Cerebellar cortex (tissue), 1 donor: Measurements from ENCODE around the gene DRICH1.
A peak's percentile ranks its signal among the peaks of the same experiment; 100 is the strongest.
"Not testable (repeated sequence)": the region's sequence is repeated elsewhere in the genome, so short reads cannot be mapped to it uniquely, and the experiment has no call there.

ENCODE experiments used
- DNase-seq: peaks from one replicate; pipeline ENCODE4 v3.0.0-alpha.2; 2015; ENCODE audit warnings: low spot score

The DRICH1 gene

DNA sequence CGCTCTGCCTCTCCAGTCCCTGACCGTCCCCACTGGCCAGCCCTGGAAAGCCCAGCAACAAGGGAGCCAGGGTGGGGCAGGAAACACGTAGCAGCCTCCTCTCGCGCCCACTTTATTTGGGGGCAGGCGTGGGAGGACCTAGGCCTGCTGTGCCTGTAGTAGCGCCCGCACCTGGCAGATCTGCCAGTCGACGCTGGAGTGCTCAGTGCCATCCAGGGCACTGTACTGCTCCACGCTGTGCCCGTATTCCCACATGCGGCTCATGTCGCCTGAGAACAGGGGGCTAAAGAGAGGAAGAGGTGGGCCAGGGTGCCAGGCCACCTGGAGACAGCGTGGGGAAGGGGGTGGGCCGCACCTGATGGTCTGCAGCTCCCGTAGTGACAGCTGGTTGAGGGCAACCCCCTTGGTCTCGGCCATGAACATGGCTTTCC is 17.0 kb upstream of the DRICH1 start:
- no peak for DNase-seq

DNA sequence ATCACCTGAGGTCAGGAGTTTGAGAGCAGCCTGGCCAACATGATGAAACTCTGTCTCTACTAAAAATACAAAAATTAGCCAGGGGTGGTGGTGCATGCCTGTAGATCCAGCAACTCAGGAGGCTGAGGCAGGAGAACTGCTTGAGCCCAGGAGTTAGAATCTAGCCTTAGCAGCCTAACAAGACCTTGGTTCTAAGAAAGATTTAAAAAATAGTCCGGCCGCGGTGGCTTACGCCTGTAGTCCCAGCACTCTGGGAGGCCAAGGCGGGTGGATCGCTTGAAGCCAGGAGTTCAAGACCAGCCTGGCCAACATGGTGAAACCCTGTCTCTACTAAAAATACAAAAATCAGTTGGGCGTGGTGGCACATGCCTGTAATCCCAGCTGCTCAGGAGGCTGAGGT is 14.4 kb upstream of the DRICH1 start:
- DNase-seq = not testable (repeated sequence)

DNA sequence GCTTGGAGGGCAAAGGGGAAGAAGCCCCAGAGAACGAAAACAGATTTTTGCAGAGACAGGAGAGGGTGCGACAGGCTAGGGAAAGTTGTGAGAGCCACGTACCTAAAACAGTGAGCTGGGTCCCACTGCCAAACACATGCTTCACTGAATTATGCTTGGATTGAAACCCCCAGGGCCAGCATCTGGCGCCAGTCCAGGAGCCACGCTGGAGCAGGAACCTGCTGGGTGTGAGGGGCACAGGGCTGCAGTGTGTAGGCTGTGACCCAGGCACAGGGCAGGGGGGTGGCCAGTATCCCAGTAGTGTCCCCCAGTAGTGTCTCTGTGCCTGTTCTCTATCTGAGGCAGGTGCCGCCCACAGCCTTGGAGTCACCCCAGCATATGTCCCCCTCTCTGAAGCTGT is 8.1 kb upstream of the DRICH1 start:
- not testable (repeated sequence) for DNase-seq

DNA sequence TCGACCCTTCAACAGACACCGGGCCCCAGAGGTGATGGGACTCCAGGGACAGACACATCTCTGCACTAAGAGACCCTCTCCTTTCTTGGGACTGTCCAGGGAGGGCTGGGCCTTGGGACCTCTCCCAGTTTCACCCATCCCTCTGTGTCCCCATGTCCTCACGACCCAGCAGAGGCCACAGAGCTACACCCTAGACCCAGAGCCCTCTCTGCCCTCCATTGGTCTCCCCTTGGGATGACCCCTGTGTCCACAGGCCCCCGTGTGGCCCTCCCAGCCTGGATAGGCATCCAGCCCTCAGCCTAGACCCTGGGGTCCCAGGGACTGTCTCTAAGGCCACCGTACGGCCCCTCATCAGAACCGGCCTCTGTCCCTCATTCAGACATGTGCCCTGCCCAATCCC is 7.5 kb upstream of the DRICH1 start:
- no peak for DNase-seq

DNA sequence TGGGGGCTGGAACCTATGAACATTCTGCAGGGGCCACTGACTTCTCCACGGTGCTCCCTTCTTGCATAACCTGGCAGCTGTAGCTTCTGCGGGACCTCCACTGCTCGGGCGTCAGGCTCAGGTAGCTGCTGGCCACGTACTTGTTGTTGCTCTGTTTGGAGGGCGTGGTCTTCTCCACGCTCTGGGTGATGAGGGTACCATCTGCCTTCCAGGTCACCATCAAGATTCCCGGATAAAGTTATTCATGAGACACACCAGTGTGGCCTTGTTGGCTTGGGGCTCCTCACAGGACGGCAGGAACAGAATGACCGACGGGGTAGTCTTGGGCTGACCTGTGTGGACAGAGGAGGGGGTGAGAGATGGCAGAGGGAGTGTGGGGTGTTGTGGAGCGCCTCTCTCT is 6.5 kb upstream of the DRICH1 start:
- DNase-seq = no peak

DNA sequence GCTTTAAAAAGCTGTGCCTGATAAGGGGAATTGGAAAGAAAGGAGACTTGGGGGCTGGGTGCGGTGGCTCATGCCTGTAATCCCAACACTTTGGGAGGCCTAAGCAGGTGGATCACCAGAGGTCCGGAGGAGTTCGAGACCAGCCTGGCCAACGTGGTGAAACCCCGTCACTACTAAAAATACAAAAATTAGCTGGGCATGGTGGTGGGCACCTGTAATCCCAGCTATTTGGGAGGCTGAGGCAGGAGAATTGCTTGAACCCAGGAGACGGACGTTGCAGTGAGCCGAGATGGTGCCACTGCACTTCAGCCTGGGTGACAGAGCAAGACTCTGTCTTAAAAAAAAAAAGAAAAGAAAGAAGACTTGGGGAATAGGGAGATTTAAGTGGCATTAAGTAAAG is 3.2 kb upstream of the DRICH1 start:
- DNase-seq = not testable (repeated sequence)

DNA sequence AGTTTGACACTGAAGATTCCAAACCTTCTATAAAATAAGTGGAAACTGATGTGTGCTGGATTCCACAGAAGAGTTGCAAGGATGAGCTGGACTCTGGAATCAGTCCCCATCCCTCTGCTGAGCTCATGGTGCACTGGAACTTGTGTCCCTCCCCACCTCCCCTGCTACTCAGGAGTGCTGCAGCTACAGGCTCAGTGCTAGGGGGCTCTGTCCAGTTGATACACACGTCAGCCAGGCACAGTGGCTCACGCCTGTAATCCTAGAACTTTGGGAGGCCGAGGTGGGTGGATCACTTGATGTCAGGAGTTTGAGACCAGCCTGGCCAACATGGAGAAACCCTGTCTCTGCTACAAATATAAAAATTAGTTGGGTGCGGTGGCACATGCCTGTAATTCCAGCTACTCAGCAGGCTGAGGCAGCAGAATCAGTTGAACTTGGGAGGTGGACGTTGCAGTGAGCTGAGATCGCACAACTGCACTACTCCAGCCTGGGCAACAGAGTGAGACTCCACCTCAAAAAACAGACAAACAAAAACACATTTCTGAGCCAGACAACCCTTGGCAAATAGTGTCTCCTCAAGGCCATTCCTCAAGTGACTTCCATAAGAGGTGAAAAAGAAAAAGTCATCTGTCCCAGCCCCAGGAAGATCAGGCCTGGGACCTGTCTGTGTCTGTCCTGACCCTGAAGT is 3.9 kb downstream of the DRICH1 start:
- not testable (repeated sequence) for DNase-seq

DNA sequence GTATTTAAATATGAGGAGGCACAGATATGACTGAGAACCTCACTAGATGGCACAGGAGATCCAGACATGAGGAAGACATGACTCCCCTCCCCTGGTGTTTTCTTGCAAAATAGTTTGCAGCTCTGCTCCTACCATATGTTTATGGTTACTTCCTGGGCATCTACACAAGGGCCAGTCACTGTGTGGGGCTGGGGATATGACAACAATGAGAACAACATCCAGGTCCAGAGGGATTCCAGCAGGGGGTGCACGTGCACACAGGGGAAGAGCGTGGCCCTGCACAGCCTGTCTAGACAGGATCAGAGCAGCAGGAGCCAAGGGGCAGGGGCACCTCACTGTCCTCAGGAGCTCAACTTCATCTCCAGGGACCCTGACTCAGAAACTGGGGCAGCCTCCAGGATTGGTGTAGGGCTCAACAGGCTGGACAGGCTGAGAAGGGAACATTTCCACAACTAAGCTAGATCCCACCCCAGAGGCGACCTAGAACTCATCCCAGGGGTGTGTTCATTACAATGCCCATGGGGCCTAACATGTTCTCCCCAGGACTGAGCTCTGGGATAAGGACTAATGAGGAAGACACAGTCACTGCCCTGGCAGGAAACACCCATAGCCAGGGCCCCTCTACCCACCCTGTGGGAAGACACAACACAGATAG is 4.6 kb downstream of the DRICH1 start:
- DNase-seq = peak; percentile 45

DNA sequence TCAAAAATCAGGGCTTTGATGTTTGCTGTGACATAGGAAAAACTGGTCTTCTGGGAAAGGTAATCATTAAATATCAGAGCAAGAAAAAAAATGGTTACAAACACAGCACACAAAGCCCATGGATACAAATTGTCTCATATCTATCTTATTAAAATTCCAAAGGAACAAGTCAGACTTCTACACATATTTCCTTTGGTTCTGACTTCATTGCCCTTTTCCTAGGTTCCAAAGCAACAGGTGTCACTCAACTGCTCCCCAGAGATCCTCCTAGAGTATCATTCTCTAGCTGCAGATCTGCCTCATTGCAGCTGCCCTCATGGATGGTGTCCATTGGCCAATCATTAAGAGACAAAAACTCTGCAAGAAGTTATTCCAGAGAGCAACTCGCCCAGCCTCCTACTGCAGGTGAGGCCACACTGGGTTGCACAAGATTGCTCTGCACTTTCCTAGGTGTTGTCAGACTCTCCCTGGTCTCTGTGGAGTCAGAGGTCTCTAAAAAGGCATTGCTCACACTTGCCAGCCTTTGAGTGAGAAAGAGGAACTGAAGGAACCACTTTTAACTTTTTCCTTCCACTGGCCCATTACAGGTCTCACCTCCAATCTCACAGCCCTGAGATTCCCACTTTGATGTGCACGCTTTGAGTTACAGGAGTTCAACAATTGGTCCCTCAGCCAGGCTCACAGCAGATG is 5.7 kb downstream of the DRICH1 start:
- DNase-seq = no peak

DNA sequence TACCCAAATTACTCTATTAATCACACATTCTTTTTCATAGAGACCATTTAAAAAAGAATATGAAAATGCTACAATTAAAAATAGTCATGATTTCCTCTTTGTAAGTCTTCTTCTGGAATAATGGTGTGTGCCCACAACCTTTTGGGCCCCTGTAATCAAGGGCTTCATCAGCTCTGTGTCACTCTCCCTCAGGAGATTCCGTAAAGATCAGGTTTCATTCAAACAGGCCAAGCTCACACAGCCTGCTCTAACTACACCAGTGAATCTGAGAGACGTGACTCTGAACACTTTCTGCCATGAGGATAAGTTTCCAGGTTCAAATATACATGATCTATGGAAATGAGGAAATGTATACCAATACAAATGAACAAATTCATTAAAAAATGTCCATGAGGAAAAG is 9.5 kb downstream of the DRICH1 start:
- no peak for DNase-seq

DNA sequence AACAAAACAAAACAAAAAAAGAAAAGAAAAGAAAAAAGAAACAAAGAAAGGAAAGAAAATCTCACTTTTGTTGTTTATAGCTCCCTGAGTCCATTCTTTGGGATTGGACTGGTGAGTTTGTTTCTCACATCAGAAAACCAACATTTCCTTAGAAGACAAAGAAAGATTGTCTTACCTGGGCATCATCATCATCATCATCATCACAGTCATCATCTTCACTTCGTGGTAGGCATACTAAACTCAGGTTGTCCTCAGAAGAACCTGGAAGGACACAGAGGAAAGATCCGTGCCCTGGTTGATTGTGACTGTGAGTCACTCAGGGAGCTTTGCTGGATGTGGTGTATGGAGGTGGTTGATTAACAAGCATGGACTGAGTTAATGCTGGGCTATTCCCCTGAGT is 10.2 kb downstream of the DRICH1 start:
- DNase-seq = not testable (repeated sequence)

DNA sequence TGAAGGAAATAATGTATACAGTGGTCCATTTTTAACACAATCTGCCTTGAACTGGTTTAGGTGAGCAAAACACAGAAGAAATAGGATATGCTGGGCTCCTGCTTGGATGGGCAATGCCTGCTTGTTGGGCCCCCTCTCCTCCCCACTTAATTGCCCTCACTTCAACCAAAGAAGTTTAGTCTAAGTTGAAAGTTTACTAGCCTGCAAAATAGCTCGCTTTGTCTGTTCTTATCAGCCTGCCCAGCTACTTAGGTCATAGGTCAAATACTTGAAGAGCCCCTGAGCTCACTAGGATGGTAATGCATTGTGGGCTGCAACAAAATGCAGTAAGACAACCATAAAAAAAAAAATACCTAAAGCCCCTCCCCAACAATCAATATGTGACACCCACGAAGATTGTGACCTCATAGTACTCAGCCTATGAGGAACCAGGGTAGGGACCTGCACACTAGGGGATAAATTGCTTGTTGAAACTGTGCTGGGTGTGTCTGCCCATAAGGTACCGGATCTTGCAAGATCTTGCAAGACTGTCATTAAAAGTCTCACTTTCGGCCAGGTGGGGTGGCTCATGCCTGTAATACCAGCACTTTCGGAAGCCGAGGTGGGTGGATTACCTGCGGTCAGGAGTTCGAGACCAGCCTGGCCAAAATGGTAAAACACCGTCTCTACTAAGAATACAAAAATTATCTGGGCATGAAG is 10.9 kb downstream of the DRICH1 start:
- DNase-seq = no peak

DNA sequence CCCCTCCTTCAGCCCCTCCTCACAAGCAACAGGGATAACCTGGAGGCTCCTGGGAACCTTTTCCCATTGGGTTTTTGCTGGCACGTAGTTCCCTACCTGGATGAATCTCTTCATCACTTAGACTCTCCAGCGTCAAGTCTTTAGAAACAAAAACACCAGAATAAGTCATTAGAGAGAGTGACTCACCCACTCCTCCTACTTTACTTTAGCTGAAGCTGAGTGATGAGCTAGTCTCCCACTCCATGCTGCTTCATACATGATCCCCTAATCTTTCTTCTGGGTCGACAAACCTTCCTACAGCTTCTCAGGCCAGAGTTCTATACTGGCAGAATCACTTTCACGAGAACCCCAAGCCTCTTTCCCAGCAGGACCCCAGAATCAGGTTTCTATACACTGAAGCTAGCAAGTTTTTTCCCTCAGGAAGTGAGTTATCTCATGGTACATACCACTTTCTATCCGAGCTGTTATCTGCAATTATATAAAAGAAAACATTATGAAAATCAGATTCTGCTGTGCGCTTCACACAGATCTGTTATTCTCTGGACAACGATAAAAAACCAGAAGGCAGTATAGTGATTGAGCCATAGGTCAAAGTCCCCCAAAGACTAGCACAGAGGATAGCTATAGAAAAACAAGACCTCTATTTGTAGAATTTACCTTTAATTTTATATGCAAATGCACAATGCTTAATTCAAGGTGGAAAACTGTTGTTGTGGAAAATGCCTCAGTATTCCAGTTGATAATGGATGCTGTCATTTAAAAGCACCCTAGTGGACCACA is 18.7 kb downstream of the DRICH1 start:
- DNase-seq = no peak

DNA sequence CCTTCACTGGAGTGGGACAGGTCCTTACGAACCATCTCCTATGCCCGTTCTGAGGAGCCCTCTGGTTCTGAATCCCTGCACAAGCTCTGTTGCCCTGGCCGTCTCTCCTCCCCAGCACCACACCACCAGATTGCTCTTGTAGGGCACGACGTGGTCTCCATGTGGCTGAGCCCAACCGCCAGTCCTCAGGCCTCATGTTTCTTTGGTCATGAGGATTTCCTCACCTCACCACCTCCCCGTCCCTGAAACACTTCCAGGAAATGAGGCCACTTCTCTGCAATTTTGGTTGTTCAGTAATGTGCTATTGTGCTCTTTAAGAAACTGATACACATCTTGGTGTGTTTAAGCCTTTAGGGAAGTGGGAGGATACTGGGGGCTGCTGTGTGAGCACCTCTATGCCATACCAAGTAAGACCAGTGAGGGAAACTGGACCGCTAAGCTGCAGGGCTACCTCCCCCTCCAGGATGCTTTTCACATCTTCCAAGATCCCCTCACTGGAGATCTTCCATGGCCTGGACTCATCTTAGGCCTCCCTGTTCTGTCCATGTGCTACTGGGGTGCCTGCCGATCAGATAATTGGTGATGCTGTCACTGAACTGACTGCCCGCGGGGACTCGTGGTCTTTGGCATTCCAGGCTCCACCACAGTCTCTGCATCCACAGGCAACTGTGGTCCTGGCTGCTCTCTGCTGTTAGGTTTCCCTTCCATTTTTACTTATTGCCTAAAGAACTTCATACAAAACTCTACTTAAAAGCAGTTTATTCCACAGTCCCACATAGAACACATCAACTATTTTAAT is 21.9 kb downstream of the DRICH1 start:
- no peak for DNase-seq

DNA sequence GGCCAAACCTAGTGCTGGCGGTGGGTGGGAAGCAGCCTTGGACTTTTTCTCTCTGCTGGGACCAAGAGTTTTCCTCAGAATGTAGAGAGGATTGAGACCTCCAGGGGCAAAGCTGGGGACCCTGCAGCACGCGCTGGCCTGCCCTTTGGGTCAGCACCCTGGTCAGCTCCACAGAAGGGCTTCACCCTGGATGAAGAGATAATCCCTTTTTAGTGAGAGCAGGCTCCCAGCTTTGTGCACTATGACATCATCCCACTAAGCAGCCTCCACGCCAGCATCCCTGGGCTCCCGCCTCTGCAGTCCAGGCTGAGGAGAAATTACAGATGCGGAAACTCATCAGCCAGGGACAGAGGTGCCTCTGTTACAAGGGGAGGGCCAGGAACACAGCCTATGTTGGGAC is 23.5 kb downstream of the DRICH1 start:
- no peak for DNase-seq

DNA sequence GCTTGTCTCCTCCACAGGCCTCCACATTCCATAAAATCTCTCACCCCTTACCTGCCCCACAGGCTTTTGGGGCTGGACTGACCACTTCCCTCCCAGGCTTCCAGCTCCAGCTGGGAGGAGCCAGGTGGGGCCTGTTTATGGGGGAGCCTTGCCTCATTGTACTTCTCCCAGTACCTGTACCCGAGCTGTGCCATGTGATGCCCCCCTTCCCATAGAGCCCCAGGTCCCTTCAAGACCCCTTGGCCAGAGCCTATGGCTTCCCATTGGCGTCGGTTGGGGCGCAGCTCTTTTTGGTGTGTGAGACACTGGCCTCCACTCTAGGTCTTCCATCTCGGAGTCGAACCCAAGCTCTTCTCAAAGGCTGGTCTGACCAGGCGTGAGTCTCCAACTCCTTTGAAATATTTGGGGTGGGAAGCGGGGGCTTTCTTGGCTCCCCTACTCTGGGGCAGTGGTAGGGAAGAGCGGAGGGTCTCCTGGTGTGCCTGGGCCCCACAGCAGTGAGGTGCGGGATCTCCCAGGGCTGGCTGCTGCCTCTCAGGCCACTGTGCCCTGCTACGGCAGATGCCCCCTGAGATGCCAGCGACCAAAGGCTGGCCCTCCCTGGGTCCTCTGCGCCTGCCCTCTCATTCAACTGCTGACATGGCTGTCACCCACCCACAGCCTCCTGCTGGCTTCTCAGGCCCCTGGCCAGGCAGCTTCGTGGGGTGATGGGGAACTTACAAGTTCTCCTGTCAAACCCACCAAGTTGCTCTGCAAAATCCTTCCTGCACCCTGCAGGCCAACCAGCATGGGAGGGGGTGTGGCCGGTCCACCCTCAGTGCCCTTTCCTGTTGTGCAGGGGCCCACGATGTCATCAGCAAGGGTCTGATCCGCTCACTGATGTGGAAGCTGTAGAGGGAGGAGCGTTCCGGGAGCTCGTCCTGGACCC is 25.7 kb downstream of the DRICH1 start:
- DNase-seq = no peak

DNA sequence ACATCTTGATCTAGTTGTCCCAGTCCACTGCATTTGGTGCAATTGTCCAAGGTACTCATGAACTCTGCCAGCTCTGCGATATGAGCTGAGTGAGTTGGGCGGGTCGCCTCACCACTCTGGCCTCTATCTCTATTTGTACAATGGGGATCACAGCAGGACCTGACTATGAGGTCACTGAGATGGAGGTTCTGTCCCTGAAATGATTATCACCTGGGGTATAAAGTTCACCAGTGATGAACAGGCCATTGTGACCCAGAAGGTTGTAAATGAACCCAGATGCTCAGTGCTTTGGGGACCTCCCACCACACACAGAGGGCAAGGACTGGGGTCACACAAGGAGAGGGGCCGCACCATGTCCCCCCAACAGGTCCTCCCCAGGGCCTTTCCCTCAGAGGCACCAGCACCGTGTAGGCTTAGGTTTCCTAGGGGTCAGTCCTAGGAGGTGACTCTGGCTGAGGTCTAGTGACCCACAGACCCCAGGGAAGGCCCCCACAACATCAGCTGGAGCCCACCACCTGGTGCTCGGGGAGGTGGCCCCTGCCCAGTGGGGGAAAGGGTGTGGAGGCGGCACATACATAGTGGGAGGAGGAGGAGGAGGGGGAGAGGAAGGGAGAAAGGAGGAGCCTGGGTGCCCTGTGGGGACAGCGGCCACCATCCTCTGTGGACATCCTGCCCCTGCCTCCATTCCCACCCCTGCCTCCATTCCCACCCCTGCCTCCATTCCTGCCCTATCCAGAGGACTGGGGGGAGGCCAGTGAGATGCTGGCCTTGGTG is 27.0 kb downstream of the DRICH1 start:
- DNase-seq = no peak

DNA sequence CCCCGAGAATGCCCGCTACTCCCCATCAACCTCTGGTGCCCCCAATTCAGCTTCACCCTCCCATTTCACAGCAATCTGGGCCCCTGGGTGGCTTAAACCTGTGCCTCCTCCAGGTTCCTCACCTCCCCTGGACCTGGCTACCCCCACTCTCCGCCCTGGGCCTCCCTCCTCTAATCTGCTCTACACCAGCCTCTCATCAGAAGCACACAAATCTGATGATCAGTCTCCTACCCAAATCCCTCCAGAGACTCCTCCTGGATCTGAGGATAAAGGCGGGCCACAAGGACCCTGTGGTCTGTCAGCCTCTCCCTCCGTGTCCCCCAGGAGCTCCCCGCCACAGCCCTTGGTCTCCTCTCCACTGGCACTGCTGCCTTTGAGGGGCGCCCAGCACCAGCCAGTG is 28.9 kb downstream of the DRICH1 start:
- no peak for DNase-seq
